Activated CD8-positive, alpha-beta memory T cell treated with anti-CD3 and anti-CD28 coated beads, Interleukin-2, amount 10 ng/mL, durations not matched to agents 7 days and 5 days (primary cell): ENCODE measurements around the gene STX3. TPM values are rescaled to one million over a fixed set of nuclear protein-coding genes. Genes with fewer than 3 reads are reported as not detected.

Experiments used
- ATAC-seq: fragments of 150-1000 bp; cut with Tn5 transposase; one replicate; pipeline ENCODE4 v1.10.0; 2021; ENCODE audit warnings: moderate library complexity
- CTCF ChIA-PET: fragments of 350-600 bp; sonication (Branson Sonifier 250); formaldehyde crosslinking; loops from one replicate; lab custom pipeline; 2021; ENCODE audit warnings: antibody characterized with exemption; lab: Charles Lee
- DNase-seq: peaks from one replicate; pipeline ENCODE4 v3.0.0-alpha.2; 2020
- H3K27ac Mint-ChIP-seq: one replicate; pipeline ENCODE4 v1.8.0; 2021; ENCODE audit warnings: mild to moderate bottlenecking, mixed read lengths
- H3K27me3 Mint-ChIP-seq: one replicate; pipeline ENCODE4 v1.8.0; 2021; ENCODE audit warnings: mixed read lengths
- H3K36me3 Mint-ChIP-seq: one replicate; pipeline ENCODE4 v1.8.0; 2021; ENCODE audit warnings: mild to moderate bottlenecking, mixed read lengths
- H3K4me1 Mint-ChIP-seq: one replicate; pipeline ENCODE4 v1.8.0; 2021; ENCODE audit warnings: mixed read lengths
- H3K4me3 Mint-ChIP-seq: one replicate; pipeline ENCODE4 v1.8.0; 2021; ENCODE audit warnings: mild to moderate bottlenecking, moderate library complexity, mixed read lengths
- H3K9me3 Mint-ChIP-seq: one replicate; pipeline ENCODE4 v1.8.0; 2022; ENCODE audit warnings: low read depth, mixed read lengths
- total RNA-seq, 2 experiments: library from RNA; stranded (reverse); gene quantifications; one replicate each; pipeline ENCODE4 v1.2.3, GENCODE V29; 2021

STX3 gene
- total RNA-seq, 2 experiments from 2014 or later = 76.1 to 82.2 TPM

GRCh38 chr11:59766542-59767224, 11.5 kb downstream of the STX3 start:
- H3K27ac Mint-ChIP-seq = no peak overlapping the region
- peaks cover 24% of the 10 kb centered on the region for H3K36me3 Mint-ChIP-seq
- H3K4me3 Mint-ChIP-seq = no peak overlapping the region
- ATAC-seq = peak; percentile 48
- peaks cover 33% of the 10 kb centered on the region for H3K4me1 Mint-ChIP-seq
- CTCF ChIA-PET = interaction anchor here (1.0 to 5.2 kb wide), 8 partner anchors 10 to 208 kb away, joined by 3 to 57 read pairs (median 5); partner anchors contain the start of genes MRPL16 and STX3
- no peaks in the 10 kb centered on the region for H3K27me3 Mint-ChIP-seq
- H3K9me3 Mint-ChIP-seq = no peaks in the 10 kb centered on the region
- no peak for DNase-seq

- no peaks in the 10 kb centered on the region for H3K27me3 Mint-ChIP-seq
- CTCF ChIA-PET = interaction anchor here (1.1 to 5.2 kb wide), 8 partner anchors 9 to 230 kb away, joined by 3 to 57 read pairs (median 5); partner anchors contain the start of genes MRPL16 and STX3
- peaks cover 36% of the 10 kb centered on the region for H3K4me1 Mint-ChIP-seq
- H3K4me3 Mint-ChIP-seq = no peak overlapping the region
- no peaks in the 10 kb centered on the region for H3K9me3 Mint-ChIP-seq
- DNase-seq (peak; percentile 79), ATAC-seq (peak; percentile 78)
- peaks cover 23% of the 10 kb centered on the region for H3K36me3 Mint-ChIP-seq
- no peak overlapping the region for H3K27ac Mint-ChIP-seq
Observed at GRCh38 chr11:59767225-59767611, 12.0 kb downstream of the STX3 start.

GRCh38 chr11:59769111-59769510, 13.9 kb downstream of the STX3 start:
- no peak overlapping the region for H3K4me3 Mint-ChIP-seq
- no peaks in the 10 kb centered on the region for H3K27me3 Mint-ChIP-seq
- ATAC-seq (no peak), DNase-seq (no peak)
- no peaks in the 10 kb centered on the region for H3K9me3 Mint-ChIP-seq
- peaks cover 27% of the 10 kb centered on the region for H3K36me3 Mint-ChIP-seq
- H3K4me1 Mint-ChIP-seq = peaks cover 44% of the 10 kb centered on the region
- CTCF ChIA-PET = interaction anchor here (1.3 to 6.2 kb wide), 3 partner anchors 14 to 33 kb away, joined by 3 to 57 read pairs (median 35); partner anchors contain the start of gene STX3
- H3K27ac Mint-ChIP-seq = no peak overlapping the region

GRCh38 chr11:59769828-59770227, 14.7 kb downstream of the STX3 start:
- no peak overlapping the region for H3K4me3 Mint-ChIP-seq
- CTCF ChIA-PET = interaction anchor here (1.3 to 6.2 kb wide), 2 partner anchors 15 to 32 kb away, joined by 3 to 35 read pairs; partner anchors contain the start of gene STX3
- H3K9me3 Mint-ChIP-seq = no peaks in the 10 kb centered on the region
- H3K27me3 Mint-ChIP-seq = no peaks in the 10 kb centered on the region
- peaks cover 33% of the 10 kb centered on the region for H3K36me3 Mint-ChIP-seq
- ATAC-seq (no peak), DNase-seq (no peak)
- peaks cover 41% of the 10 kb centered on the region for H3K4me1 Mint-ChIP-seq
- no peak overlapping the region for H3K27ac Mint-ChIP-seq

GRCh38 chr11:59770319-59770718, 15.1 kb downstream of the STX3 start:
- ATAC-seq (no peak), DNase-seq (no peak)
- peaks cover 41% of the 10 kb centered on the region for H3K4me1 Mint-ChIP-seq
- no peak overlapping the region for H3K4me3 Mint-ChIP-seq
- H3K27me3 Mint-ChIP-seq = no peaks in the 10 kb centered on the region
- H3K27ac Mint-ChIP-seq = peak overlapping the region; percentile 50
- H3K36me3 Mint-ChIP-seq = peaks cover 37% of the 10 kb centered on the region
- CTCF ChIA-PET = interaction anchor here (1.3 to 6.2 kb wide), 2 partner anchors 16 to 31 kb away, joined by 3 to 35 read pairs; partner anchors contain the start of gene STX3
- H3K9me3 Mint-ChIP-seq = no peaks in the 10 kb centered on the region

GRCh38 chr11:59770869-59771268, 15.7 kb downstream of the STX3 start:
- ATAC-seq = no peak
- CTCF ChIA-PET = interaction anchor here (1.4 to 6.2 kb wide), 3 partner anchors 12 to 39 kb away, joined by 3 to 35 read pairs (median 9); partner anchors contain the start of genes MRPL16 and STX3
- Mint-ChIP-seq H3K4me1 (peaks cover 41% of the 10 kb centered on the region), H3K4me3 (no peak overlapping the region), H3K36me3 (peaks cover 43% of the 10 kb centered on the region), H3K27me3 (no peaks in the 10 kb centered on the region), H3K27ac (peak overlapping the region; percentile 50), H3K9me3 (no peaks in the 10 kb centered on the region)
- no peak for DNase-seq

- Mint-ChIP-seq H3K9me3 (no peaks in the 10 kb centered on the region), H3K27ac (peak overlapping the region; percentile 85), H3K4me3 (no peak overlapping the region), H3K4me1 (peaks cover 43% of the 10 kb centered on the region), H3K27me3 (no peaks in the 10 kb centered on the region), H3K36me3 (peaks cover 49% of the 10 kb centered on the region)
- CTCF ChIA-PET = interaction anchor here (1.4 to 6.2 kb wide), 5 partner anchors 11 to 39 kb away, joined by 3 to 35 read pairs (median 4); partner anchors contain the start of genes MRPL16 and STX3
- DNase-seq (no peak), ATAC-seq (no peak)
Observed at GRCh38 chr11:59771605-59772004, 16.4 kb downstream of the STX3 start.

GRCh38 chr11:59773083-59773440, 17.9 kb downstream of the STX3 start:
- CTCF ChIA-PET = interaction anchor here (6.2 kb wide), 1 partner anchor 19 kb away, joined by 35 read pairs; the partner anchor contains the start of gene STX3
- Mint-ChIP-seq H3K27ac (peak overlapping the region; percentile 85), H3K36me3 (peaks cover 59% of the 10 kb centered on the region), H3K27me3 (no peaks in the 10 kb centered on the region), H3K4me1 (peaks cover 58% of the 10 kb centered on the region), H3K4me3 (no peak overlapping the region), H3K9me3 (no peaks in the 10 kb centered on the region)
- ATAC-seq (no peak), DNase-seq (no peak)

GRCh38 chr11:59776210-59777066, 21.3 kb downstream of the STX3 start:
- Mint-ChIP-seq H3K27me3 (no peaks in the 10 kb centered on the region), H3K4me3 (no peak overlapping the region), H3K4me1 (peaks cover 77% of the 10 kb centered on the region), H3K36me3 (peaks cover 76% of the 10 kb centered on the region), H3K9me3 (no peaks in the 10 kb centered on the region), H3K27ac (peak overlapping the region; percentile 66)
- CTCF ChIA-PET = interaction anchor here (1.7 to 2.2 kb wide), 2 partner anchors 10 to 20 kb away, joined by 6 to 8 read pairs; no protein-coding TSS in a partner anchor
- DNase-seq = no peak
- ATAC-seq = peak; percentile 68

- H3K4me3 Mint-ChIP-seq = no peak overlapping the region
- ATAC-seq = no peak
- DNase-seq = no peak
- H3K27ac Mint-ChIP-seq = peak overlapping the region; percentile 66
- CTCF ChIA-PET = interaction anchor here (1.7 to 2.2 kb wide), 2 partner anchors 10 to 21 kb away, joined by 6 to 8 read pairs; no protein-coding TSS in a partner anchor
- H3K9me3 Mint-ChIP-seq = no peaks in the 10 kb centered on the region
- H3K36me3 Mint-ChIP-seq = peaks cover 80% of the 10 kb centered on the region
- H3K4me1 Mint-ChIP-seq = peaks cover 76% of the 10 kb centered on the region
- no peaks in the 10 kb centered on the region for H3K27me3 Mint-ChIP-seq
Observed at GRCh38 chr11:59777104-59777503, 21.9 kb downstream of the STX3 start.

GRCh38 chr11:59778122-59778521, 22.9 kb downstream of the STX3 start:
- H3K27ac Mint-ChIP-seq = no peak overlapping the region

GRCh38 chr11:59779487-59779886, 24.3 kb downstream of the STX3 start:
- Mint-ChIP-seq H3K27me3 (no peaks in the 10 kb centered on the region), H3K36me3 (peaks cover 84% of the 10 kb centered on the region), H3K27ac (peak overlapping the region; percentile 59), H3K4me3 (no peak overlapping the region), H3K4me1 (peaks cover 84% of the 10 kb centered on the region), H3K9me3 (peaks cover 4% of the 10 kb centered on the region)
- DNase-seq = no peak
- ATAC-seq = no peak
- CTCF ChIA-PET = interaction anchor here (1.9 kb wide), 1 partner anchor 13 kb away, joined by 4 read pairs; no protein-coding TSS in a partner anchor

More at GRCh38 chr11:59778122-59778521, 22.9 kb downstream of the STX3 start:
- Mint-ChIP-seq H3K4me1 (peaks cover 74% of the 10 kb centered on the region), H3K4me3 (no peak overlapping the region), H3K36me3 (peaks cover 82% of the 10 kb centered on the region), H3K27me3 (no peaks in the 10 kb centered on the region), H3K9me3 (no peaks in the 10 kb centered on the region)
- DNase-seq = no peak
- ATAC-seq = no peak
- CTCF ChIA-PET = interaction anchor here (0.7 to 2.2 kb wide), 5 partner anchors 22 to 628 kb away, joined by 3 to 8 read pairs (median 4); no protein-coding TSS in a partner anchor
